22Rv1 (cell line): ENCODE measurements around the gene COL25A1.

Source experiments
- CTCF ChIP-seq: fragments of 450-650 bp; IDR thresholded peaks from 2 replicates; pipeline ENCODE4 v1.5.1; 2017; ENCODE audit warnings: mild to moderate bottlenecking
- ZFX ChIP-seq: fragments of 450-650 bp; IDR thresholded peaks from 2 replicates; pipeline ENCODE4 v1.6.1; 2017; ENCODE audit warnings: antibody characterized with exemption, borderline replicate concordance

- TF ChIP-seq CTCF (no peak), ZFX (no peak)
Measured at GRCh38 chr4:108954880-108955279, 347.6 kb downstream of the COL25A1 start.
